Ishikawa (cell line): ENCODE measurements around the gene LILRB1.

ENCODE experiments used
- EP300 ChIP-seq: IDR thresholded peaks from 2 replicates; pipeline ENCODE4 v1.6.1; 2012; ENCODE audit warnings: borderline replicate concordance
- TAF1 ChIP-seq: IDR thresholded peaks from 2 replicates; pipeline ENCODE4 v1.6.1; 2012; ENCODE audit warnings: low read depth, mild to moderate bottlenecking

DNA sequence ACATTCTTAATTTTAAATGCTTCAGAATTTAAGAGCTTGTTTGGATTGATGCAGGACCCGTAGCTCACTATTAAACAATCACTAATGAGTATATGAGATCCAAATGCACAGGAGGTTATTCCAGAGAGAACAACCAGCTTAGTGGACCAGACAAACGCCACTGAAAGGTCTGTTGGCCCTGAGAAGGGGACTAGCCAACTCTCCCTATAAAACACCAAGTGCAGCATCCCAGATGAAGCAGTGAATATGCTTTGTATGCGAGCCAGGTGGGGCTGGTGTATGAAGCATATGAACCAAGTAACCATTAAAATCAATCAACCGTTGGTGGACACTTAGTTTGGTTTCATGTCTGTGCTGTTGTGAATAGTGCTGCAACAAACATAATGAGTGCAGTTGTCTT lies 9.8 kb upstream of the LILRB1 start:
- TF ChIP-seq EP300 (no peak), TAF1 (no peak)
